Measurements from ENCODE around the gene ALDH1L1.

GRCh38 chr3:126205717-126206655 is 25.6 kb upstream of the ALDH1L1 start:
- no peak for TF ChIP-seq CTCF (IDR thresholded peaks at IDR 0.05; ENCODE audit: insufficient read depth, low read length, poor library complexity, severe bottlenecking)
- no peak for TF ChIP-seq EZH2phosphoT487 (conservative IDR thresholded peaks at IDR 0.05; ENCODE audit: low read length)

Measured in SU-DHL-6 (cell line).